Heart right ventricle (tissue), 16 donors: ENCODE results near the gene SECISBP2. TPM values are rescaled to one million over a fixed set of nuclear protein-coding genes. Genes with fewer than 3 reads are reported as not detected.

Experiments
- ATAC-seq, 8 donors: fragments of 200-7000 bp; cut with Tn5 transposase; one replicate each; pipeline ENCODE4 v1.9.1; 2020; ENCODE audit warnings: mild to moderate bottlenecking in 8 of 8, moderate library complexity in 8 of 8, moderate number of reproducible peaks in 1 of 8
- DNase-seq, 2 donors: peaks; one replicate each; pipeline ENCODE4 v3.0.0-alpha.2; 2020
- H3K27ac ChIP-seq, 10 donors: fragments of 200-600 bp; sonication (generic) in 2 of 10; one replicate each; pipeline versions ENCODE4 v1.5.0 to v1.8.0; 2020 to 2022; ENCODE audit warnings: mild to moderate bottlenecking in 3 of 10
- H3K27me3 ChIP-seq, 7 donors: fragments of 200-600 bp; one replicate each; pipeline ENCODE4 v1.8.0; 2021 to 2022; ENCODE audit warnings: mild to moderate bottlenecking in 2 of 7
- H3K36me3 ChIP-seq, 9 donors: fragments of 200-600 bp; sonication (generic) in 1 of 9; one replicate each; pipeline versions ENCODE4 v1.5.0 to v1.8.0; 2020 to 2022; ENCODE audit warnings: mild to moderate bottlenecking in 2 of 9
- H3K4me1 ChIP-seq, 9 donors: fragments of 200-600 bp; sonication (generic) in 1 of 9; one replicate each; pipeline versions ENCODE4 v1.5.0 to v1.8.0; 2020 to 2022; ENCODE audit warnings: mild to moderate bottlenecking in 4 of 9
- H3K4me3 ChIP-seq, 10 donors: fragments of 200-600 bp; sonication (generic) in 2 of 10; one replicate each; pipeline versions ENCODE4 v1.5.0 to v1.8.0; 2020 to 2022; ENCODE audit warnings: mild to moderate bottlenecking in 7 of 10, moderate library complexity in 2 of 10
- H3K9me3 ChIP-seq, 11 donors: fragments of 200-600 bp in 10 of 11; sonication (generic) in 2 of 11; one replicate each; pipeline versions ENCODE4 v1.5.0 to v1.8.0; 2013 to 2022; ENCODE audit warnings: mild to moderate bottlenecking in 2 of 11, control low read depth in 1 of 11, moderate library complexity in 1 of 11
- CTCF ChIP-seq, 9 donors: fragments of 200-600 bp; sonication (generic) in 2 of 9; IDR thresholded peaks; one replicate each; pipeline versions ENCODE4 v1.5.0 to v1.8.0; 2021 to 2022; ENCODE audit warnings: antibody characterized with exemption in 9 of 9, mild to moderate bottlenecking in 5 of 9, moderate library complexity in 1 of 9
- WGBS, 2 donors: extraction: QIAGEN DNeasy Blood & Tissue Kit; methylation state at CpG; one replicate each; pipeline ENCODE4 v1.1.7; 2013; ENCODE audit warnings: inconsistent platforms in 1 of 2; 5-methylcytosine and 5-hydroxymethylcytosine counted together
- intact Hi-C, 10 donors: fragments of 100-400 bp; cut with DNase I; formaldehyde crosslinking; loops; one replicate each; pipeline versions ENCODE4 v1.11.1 to v1.14.2; 2022
- polyA plus RNA-seq, 2 donors: library from polyadenylated mRNA; stranded (reverse); fragments of 200-250 nt; gene quantifications; one replicate each; pipeline ENCODE4 v1.2.3, GENCODE V29; 2013
- total RNA-seq, 10 donors: library from RNA; stranded (reverse); fragmentation: NEBNext Ultra II Directional in 3 of 10; extraction: Animal tissue kit (Norgen Biotek cat#: 25700) in 3 of 10; gene quantifications; one replicate each; pipeline versions ENCODE4 v1.2.1 to v1.2.4, GENCODE V29; 2021 to 2023
- donor health status: Arrhythmogenic right ventricular cardiomyopathy.
- donor health status: ischemic (EF 13 %, LVEDD 7.1; RV severe dilation, severe dysfunction).
- donor health status: healthy with polysubstance abuse.
- donor health status: DM: no; HTN: yes; CAD: no.
- donor health status: DM: no; HTN: no; CAD: no.
- donor health status: ischemic (EF 25% LVEDD 6.9; RV normal size, moderate dysfunction).
- donor health status: ischemic (EF 25% LVEDD 5.7; RV mildly dilated, moderate dysfunction).
- donor health status: healthy.
- donor health status: DM: yes; HTN: yes; CAD: no.
- donor health status: Ischemic cardiomyopathy.
- donor health status: ischemic (EF 35%, LVEDD 5.7; RV mildly dilated, moderate dysfunction).
- donor health status: nonischemic (EF 11% LVEDD 7.7; RV severe dilation, severe dysfunction).
- donor health status: DM: yes; HTN: yes; CAD: no.
- donor health status: PGD.
- donor health status: ischemic (EF 29% LVEDD 5.4; RV normal size, mild dysfunction).
- donor health status: nonischemic (EF 23%, LVEDD 6.1; RV moderate dilation, normal function).

SECISBP2 gene
- total and polyA plus RNA-seq, 12 donors = 13.9 to 20.1 (median 17.0) TPM

DNA sequence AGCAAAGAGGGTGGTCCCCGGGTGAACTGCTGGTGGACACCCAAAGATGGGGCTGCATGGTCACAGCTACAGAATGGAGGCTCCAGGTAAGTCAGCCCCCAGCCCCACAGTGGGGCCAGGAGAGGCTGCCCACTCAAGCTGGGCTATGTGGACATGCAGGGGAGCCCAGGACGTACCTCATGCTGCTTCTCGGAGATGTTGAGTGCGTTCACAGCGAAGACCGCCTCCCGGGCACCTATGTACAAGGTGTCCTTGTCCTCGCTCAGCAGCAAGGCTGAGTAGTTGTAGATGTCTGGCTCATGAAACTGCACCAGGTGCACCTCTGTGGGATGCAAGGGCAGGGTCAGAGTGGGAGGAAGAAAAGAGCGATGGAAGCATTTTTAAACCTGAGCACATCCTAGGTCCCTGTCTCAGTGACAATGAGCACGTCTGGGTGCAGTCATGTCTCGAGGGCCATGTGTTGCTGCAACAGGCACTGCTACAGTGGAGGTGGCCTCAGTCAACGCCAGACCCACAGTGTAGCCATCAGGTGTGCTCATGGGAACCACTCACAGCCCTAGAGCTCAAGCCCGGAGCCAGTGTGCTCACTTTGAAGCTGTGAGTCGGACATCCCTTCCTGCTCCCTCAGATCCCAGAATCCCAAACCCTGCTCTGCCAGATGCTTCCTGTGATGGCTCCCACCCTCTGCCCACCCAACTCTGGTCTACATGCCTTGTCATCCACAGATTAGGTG, 84.6 kb downstream of the SECISBP2 start:
- Histone ChIP-seq H3K4me3 (no peak overlapping the region), H3K36me3 (peaks cover 0 to 39% (median 0%) of the 10 kb centered on the region in 9 donors), H3K4me1 (peaks cover 0 to 68% (median 8%) of the 10 kb centered on the region in 9 donors), H3K27ac (no peak overlapping the region), H3K9me3 (peaks cover 0 to 8% (median 0%) of the 10 kb centered on the region in 11 donors), H3K27me3 (no peaks in the 10 kb centered on the region)
- WGBS, 2 donors = 90 to 92% methylated on average over 14 of the region's 14 CpGs
- TF ChIP-seq CTCF (IDR thresholded peaks at IDR 0.05) = no peak
- intact Hi-C loops = loop anchor here in 1 of 10 donors (10.0 kb wide), 1 partner anchor 112 kb away; no protein-coding TSS in a partner anchor
- DNase-seq = no peak
- no peak for ATAC-seq

- ATAC-seq = no peak
- peaks cover 0 to 69% (median 8%) of the 10 kb centered on the region in 9 donors for H3K4me1 ChIP-seq
- DNase-seq = no peak
- TF ChIP-seq CTCF (IDR thresholded peaks at IDR 0.05) = no peak
- intact Hi-C loops = loop anchor here in 1 of 10 donors (10.0 kb wide), 1 partner anchor 111 kb away; no protein-coding TSS in a partner anchor
- no peaks in the 10 kb centered on the region for H3K27me3 ChIP-seq
- H3K9me3 ChIP-seq = peaks cover 0 to 8% (median 0%) of the 10 kb centered on the region in 11 donors
- H3K36me3 ChIP-seq = peaks cover 0 to 29% (median 0%) of the 10 kb centered on the region in 9 donors
- WGBS, 2 donors = 81 to 85% methylated on average over 11 of the region's 11 CpGs
- H3K4me3 ChIP-seq = no peak overlapping the region
- H3K27ac ChIP-seq = no peak overlapping the region
These were observed 85.8 kb downstream of the SECISBP2 start for GRCh38 chr9:89404074-89404473.

- no peaks in the 10 kb centered on the region for H3K27me3 ChIP-seq
- H3K27ac ChIP-seq = peak overlapping the region in 2 of 10 donors; percentile 48 to 80
- peaks cover 0 to 10% (median 0%) of the 10 kb centered on the region in 11 donors for H3K9me3 ChIP-seq
- peaks cover 0 to 70% (median 9%) of the 10 kb centered on the region in 9 donors for H3K4me1 ChIP-seq
- H3K4me3 ChIP-seq = peak overlapping the region in 5 of 10 donors; percentile 11 to 33 (median 30)
- DNase-seq (peak; percentile 39 to 40), ATAC-seq (peak in 7 of 8 donors; percentile 47 to 76 (median 63))
- 49 to 59% methylated on average over 11 of the region's 11 CpGs for WGBS, 2 donors
- intact Hi-C loops = loop anchor here in 1 of 10 donors (10.0 kb wide), 1 partner anchor 109 kb away; no protein-coding TSS in a partner anchor
- TF ChIP-seq CTCF (IDR thresholded peaks at IDR 0.05) = no peak
- H3K36me3 ChIP-seq = peaks cover 0 to 21% (median 0%) of the 10 kb centered on the region in 9 donors
These were observed 87.5 kb downstream of the SECISBP2 start for GRCh38 chr9:89405826-89406225.

- ATAC-seq (no peak), DNase-seq (no peak)
- Histone ChIP-seq H3K9me3 (peaks cover 0 to 13% (median 0%) of the 10 kb centered on the region in 11 donors), H3K27ac (peak overlapping the region in 1 of 10 donors; percentile 80), H3K27me3 (no peaks in the 10 kb centered on the region), H3K36me3 (peaks cover 0 to 16% (median 0%) of the 10 kb centered on the region in 9 donors), H3K4me3 (no peak overlapping the region), H3K4me1 (peaks cover 0 to 68% (median 9%) of the 10 kb centered on the region in 9 donors)
- intact Hi-C loops = loop anchor here in 1 of 10 donors (10.0 kb wide), 1 partner anchor 108 kb away; no protein-coding TSS in a partner anchor
- no peak for TF ChIP-seq CTCF (IDR thresholded peaks at IDR 0.05)
- 10 to 19% methylated on average over 2 of the region's 2 CpGs for WGBS, 2 donors
These were observed 88.8 kb downstream of the SECISBP2 start for GRCh38 chr9:89407070-89407469.
